HG02970 (cell line): ENCODE results near the gene BICD1.
"Not testable (repeated sequence)": the region's sequence is repeated elsewhere in the genome, so short reads cannot be mapped to it uniquely, and the experiment has no call there.

Source experiments
- ATAC-seq: cut with Tn5 transposase; IDR thresholded peaks from one replicate; pipeline ENCODE4 v1.9.1; 2021; ENCODE audit warnings: mild to moderate bottlenecking, moderate library complexity, moderate number of reproducible peaks; ENCODE audit not compliant: unreplicated experiment, low FRiP score

BICD1 gene

DNA sequence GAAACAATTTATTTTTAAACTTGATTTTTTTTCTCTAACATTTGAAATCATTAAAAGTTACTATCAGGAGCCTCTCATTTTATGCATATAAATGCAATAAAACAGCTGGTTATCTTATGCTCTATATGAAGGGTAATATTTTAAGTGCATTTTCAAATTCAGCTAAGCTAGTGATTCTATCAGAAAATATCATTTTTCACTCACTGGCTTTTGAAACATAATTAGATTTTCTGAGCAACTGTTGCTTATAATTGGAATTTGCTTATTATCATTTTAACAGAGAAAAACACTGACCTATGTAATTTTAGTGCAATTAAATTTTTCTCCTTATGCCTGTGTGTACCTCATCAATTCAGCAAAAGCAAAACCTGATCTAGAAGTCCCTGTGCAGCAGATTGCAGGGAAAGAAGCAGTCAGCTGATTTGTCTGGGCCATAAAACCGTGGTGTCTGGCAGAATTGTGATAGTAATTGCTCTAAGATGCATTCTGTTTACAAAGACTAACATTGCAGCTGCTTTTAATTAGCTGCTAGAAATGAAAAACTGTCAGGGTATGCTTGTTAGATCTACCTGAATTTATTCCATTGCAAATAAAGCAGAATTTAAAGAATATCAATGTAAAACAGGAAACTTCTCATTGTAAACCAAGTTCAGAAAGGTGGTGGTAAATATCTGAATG lies 75.0 kb downstream of the BICD1 start:
- no peak for ATAC-seq

DNA sequence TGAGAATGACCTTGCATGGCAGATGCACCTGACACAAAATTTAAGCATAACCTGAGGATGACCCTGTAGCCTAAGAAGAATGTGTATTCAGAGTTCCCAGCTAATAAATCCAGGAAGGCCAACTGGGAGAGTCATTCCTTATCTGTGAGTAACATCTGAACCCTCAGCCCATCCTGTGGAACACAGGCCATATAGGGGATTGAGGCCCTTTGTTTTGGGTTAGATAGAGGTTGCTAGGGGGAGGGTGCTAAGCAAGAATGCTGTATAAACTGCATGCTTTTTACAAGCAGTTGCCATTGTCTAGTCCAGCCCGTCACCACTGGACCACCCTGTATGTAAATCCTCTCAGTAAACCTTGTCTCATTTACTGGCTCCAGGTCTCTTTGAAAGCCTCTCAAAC lies 77.0 kb downstream of the BICD1 start:
- ATAC-seq, result no peak

DNA sequence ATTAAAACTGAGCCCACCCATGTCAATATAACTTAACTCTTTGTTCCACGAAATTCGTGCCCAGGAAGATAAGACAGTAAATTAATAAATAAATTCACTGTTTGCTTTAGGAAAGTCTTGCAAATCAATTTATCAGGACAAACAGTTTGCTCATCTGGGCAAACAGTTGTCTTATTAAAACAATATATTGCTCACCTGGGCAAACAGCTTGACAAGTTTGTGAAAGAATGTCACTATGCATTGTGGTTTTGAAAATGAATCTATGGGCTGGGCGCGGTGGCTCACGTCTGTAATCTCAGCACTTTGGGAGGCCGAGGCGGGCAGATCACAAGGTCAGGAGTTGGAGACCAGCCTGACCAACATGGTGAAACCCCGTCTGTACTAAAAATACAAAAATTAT lies 80.5 kb downstream of the BICD1 start:
- not testable (repeated sequence) for ATAC-seq

DNA sequence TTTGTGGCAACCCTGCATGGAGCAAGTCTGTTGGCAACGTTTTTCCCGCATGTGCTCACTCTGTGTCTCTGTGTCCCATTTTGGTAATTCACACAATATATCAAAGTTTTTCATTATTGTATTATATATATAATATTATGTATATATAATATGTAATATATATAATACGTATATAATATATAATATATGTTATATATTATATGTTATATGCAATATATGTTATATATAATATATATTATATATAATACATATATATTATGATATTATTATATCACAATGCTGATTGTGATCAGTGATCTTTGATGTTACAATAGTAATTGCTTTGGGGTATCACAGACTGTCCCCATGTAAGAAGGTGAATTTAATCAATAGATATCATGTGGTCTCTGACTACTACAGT lies 84.8 kb downstream of the BICD1 start:
- no peak for ATAC-seq

DNA sequence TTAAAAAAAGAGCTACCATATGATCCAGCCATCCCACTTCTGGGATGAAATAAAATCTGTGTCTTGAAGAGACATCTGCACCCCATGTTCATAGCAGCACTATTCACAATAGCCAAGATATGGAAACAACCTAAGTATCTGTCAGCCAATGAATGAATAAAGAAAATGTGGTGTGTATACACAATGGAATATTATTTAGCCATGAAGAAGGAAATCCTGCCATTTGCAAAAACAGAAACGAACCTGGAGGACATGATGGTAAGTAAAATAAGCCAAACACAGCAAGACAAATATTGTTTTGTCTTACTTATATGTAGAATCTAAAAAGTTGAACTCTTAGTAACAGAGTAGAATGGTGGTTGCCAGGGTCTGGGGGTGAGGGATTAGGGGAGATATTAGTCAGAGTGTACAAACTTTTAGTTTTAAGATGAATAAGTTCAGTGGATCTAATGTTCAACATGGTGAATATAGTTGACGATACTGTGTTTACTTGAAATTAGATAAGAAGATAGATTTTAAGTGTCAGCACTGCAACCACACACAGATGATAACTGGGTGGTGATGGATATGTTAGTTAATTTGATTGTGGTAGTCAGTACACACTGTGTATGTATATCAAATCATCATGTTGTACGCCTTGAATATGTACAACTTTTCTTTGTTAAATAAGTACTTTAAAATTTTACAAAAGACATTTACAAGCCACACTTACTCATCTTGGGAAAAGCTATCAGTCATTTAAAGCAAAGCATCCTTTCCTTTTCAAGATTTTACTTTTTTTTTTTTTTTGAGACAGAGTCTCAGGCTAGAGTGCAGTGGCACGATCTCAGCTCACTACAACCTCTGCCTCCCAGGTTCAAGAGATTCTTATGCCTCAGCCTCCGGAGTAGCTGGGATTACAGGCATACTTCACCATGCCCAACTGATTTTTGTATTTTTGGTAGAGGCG lies 89.9 kb downstream of the BICD1 start:
- ATAC-seq, result no peak

DNA sequence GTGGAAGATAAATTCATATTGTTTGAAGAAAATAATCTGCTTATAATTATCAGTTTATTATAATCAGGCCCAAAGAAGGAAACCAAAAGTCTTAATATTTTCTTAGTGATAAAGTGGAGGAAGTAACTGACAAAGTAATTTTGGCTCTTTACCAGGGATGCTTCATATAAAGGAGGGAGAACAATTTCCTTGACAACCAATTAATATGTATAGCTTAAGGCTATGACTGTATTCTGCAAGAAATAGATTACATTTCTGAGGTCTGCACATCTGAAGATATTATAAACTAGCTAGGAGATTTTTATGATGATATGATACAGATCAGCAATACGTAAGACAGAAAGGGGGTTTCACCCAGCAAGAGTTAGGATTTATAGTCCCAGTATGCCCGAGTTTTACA lies 90.8 kb downstream of the BICD1 start:
- no peak for ATAC-seq

DNA sequence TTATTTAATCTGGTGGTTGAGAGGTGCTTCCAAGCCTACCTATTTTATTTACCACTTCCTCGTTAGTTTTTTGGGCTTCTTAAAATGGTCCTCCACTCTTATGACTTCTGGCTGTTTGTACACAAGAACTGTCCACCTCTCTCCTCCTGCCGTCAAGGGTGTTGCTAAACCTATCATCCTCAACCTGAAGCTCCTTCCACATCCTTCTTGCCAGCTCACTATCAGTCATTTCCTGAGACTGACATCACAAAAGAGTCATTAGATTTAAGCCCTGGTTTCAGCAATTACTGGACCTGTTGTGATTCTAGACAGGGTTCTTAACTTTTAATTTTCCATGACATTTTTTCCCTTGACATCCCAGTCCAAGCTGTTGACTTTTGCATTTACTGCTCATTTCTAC lies 91.9 kb downstream of the BICD1 start:
- ATAC-seq, result no peak

DNA sequence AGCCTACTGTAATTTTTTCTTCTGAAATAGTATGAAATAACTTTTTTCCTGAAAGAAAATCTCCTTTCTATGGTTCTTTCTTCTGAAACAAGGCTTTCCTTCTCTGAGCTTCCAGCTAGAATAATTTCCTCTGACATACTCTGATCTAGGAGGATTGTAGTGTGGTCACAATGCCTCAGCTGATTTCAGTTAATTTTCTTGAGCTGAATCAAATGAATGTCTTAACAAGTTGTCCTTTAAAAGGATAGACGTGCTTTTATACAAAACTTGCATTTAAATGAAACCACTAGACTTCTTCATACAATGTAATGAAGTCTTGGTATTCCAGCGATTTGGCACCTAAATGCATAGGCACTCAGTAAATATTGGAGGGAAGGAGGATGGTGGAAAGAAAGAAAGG lies 94.4 kb downstream of the BICD1 start:
- ATAC-seq, result no peak

DNA sequence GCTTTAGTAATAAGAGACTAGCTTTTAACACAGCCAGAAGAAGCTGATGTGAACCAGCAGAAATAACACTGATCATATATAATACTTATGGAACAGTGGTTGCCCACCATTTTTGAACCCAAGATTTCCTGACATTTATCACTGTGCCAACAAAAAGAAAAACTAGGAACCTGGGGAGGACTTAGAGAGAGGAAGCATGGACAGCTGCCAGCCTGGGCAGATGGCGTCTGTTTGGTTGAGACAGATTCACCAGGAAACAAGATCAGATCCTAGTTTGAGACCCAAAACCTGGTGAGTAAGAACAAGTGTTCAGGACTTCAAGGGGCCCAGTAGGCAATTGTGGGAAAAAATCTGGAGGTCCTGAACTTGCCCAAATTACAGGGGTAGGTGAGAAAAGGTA lies 95.3 kb downstream of the BICD1 start:
- ATAC-seq, result no peak

DNA sequence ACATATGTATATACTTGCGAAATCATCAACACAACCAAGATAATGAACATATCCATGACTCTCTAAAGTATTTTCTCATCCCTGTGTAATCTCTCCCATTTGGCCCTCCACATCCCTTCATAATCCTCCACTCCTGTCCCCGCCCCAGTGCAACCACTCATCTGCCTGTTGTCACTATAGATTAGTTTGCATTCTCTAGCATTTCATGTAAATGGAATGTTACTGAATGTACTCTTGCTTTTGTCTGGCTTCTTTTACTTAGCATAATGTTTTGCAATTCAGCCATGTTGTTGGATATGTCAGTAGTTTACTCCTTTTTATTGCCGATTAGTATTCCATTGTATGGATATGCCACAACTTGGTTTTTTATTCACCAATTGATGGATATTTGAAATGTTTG lies 99.1 kb downstream of the BICD1 start:
- ATAC-seq, result no peak

DNA sequence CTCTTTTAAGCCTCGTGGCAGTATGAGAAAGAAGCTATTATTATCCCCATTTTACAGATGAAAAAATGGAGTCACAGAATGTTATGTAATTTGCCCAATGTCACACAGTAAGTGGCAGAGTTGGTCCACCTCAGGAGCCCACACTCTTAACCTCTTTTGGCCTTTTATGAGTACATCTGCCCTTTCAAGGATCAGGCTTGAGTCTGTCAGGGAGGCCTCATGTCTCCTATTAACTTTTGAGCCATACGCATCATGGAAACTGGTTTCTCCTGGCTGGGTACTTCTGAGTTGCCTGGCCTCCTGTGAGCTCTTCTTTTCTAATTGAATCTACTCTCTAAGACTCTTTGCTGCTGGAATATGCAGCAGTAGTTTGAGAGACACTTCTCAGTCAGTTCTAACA lies 101.7 kb downstream of the BICD1 start:
- ATAC-seq, result no peak

DNA sequence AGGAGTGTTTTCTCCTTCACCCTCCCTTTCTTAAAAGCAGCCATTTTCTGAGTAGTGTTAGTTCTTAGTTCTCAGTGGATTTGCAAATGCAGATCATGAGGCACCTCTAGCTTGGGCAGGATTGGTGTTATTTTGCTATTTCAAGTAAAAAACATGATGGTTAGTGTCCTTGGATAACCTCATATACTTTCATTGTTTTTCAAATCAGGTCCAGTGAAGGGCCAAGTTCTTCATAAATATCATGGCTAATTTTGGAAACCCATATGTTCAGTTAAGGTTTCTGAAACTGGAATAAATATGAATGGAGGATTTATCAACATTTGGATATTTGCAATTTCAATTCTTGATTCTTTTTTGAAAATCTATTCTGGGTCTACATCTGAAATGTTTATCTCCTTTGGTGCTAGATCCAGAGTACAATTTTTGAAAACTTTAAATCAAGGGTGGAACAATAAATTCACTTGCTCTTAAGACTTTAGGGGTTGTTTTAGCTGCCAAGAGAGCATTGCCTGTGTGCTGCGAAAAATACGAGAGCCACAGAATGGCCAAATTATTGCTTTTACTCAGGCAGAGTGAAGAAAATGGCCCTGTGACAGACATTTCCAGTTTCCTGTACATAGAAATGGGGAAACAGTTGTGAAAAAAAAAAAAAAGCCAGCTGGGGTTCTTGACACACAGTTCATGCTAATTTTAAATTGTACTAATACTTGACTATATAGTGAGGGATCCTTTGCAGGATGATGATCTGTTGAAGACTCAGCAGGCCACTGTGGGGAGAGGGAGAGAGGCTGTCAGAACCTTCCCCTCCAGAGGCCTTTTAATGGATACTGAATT lies 104.6 kb downstream of the BICD1 start:
- no peak for ATAC-seq

DNA sequence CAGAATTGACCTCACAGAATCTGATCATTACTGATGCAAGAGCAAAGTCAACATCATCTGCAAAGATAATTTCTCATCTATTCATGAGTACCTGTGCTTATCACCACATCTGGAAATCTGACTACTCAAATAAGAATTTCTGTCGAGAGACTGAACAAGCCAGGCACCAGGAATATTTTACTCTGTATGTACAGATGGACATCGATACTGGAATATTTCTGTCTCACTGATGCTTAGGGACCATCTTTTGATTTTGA lies 105.2 kb downstream of the BICD1 start:
- ATAC-seq, result no peak

DNA sequence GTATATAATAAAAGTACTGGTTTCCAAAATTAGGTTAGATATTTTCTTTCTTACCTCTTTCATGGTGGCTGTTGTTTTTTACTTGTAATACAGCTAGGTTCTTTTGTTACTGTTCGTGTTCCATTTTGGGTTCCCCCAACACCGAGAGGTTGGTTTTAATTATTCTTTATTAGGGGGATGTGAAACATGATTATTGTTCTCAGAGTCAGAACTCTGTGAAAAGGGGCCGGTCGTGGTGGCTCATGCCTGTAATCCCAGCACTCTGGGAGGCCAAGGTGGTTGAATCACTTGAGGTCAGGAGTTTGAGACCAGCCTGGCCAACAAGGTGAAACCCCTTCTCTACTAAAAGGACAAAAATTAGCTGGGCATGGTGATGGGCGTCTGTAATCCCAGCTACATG lies 108.1 kb downstream of the BICD1 start:
- ATAC-seq, result no peak

DNA sequence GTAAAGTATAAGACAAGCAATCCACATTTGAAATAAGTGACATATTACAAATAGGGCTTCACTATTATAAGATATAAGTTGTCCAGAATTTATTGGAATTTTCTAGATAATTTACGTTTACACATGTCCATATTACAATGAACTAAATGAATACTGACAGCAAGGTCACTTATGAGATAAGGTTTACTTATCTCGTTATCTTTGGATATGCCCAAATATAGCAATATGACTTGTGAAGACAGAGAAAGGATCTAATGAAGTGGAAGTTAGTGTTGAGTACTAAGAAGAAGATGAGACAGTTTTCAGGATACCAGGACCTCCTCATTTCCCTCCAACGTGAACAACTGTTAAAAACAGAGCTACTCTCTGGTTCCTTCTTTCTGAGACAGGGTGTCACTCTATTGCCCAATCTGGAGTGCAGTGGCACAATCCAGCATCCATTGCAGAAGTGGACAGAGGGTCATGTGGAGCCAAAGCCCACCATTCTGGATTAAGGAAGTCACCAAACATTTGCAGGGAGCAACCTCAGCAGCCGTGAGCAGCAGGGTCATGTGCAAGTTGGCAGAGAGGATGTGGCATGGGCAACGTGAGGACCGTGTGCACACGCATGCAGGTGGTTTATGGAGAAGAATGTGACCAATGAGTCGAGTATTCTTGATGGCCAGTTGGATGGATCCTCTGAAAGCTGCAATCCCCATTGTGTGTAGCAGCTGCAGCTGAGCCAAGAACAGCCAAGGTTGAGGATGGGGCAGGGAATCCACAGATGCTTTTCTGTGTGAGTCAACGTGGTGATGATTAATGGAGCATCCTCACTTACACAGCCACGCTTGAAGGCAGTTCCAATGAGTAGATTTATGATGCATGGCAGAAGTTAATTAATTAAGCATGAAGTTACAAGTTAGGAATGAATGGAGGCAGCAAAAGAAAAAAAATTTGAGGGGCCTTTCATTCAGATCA lies 111.0 kb downstream of the BICD1 start:
- ATAC-seq, result no peak

DNA sequence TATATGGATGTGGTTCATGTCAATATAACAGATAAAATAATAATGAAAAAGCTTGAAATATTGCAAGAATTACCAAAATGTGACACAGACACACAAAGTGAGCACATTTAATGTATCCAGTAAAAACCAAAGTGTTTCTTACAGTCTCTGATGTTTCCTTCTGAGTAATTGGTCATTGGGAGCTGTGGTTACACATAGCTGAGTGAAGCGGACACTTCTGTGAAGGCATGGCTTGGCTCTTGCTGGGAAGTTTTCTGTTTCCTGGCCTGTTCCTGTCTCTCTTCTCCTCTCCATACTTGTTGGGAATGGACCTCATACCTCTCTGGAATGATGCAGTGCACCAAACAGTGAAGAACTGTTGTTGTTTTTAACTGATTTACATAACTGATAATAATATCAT lies 117.3 kb downstream of the BICD1 start:
- ATAC-seq, result no peak

DNA sequence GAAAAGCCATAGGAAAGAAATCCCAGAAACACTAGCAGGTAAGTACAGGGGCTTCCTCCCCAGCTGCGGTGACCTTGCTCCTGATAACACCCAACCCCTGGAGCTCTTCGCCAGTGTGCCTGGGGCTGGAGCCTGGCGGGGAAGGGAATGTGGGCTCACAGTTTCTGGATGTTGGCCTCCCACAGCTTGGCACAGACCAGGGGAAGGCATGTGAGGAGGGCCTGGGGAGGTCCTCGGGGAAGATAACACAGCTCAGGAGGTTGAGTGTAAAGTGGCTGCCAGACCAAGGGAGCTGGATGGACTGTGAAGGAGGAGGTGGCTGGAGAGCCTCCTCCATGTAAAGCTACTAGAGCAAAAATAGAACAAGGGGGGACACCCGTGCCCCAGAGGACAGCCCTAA lies 120.1 kb downstream of the BICD1 start:
- ATAC-seq, result no peak

DNA sequence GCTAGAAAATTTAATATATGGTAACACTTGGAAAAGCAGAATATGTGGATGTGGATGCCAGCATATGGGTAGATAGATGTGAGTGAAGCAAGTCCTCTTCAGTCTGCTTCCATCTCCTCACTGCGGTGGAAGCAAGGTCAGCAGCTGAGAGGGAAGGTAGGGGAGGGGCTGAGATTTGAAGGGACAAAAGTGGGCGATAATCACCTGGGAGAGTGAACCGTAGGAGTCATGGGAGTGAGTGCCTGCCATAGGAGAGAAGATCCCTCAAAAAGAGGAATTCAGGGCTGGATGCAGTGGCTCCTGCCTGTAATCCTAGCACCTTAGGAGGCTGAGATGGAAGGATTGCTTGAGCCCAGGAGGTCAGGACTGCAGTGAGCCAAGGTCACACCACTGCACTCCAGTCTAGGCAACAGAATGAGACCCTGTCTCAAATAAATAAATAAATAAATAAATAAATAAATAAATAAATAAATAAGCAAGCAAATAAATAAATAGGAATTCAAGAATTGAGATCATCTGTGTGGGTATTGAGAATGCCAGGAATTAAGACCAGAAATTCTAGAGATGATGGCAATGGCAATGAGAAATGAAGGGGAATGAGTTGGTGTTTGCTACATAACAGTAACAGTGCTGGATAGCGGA lies 123.4 kb downstream of the BICD1 start:
- no peak for ATAC-seq

DNA sequence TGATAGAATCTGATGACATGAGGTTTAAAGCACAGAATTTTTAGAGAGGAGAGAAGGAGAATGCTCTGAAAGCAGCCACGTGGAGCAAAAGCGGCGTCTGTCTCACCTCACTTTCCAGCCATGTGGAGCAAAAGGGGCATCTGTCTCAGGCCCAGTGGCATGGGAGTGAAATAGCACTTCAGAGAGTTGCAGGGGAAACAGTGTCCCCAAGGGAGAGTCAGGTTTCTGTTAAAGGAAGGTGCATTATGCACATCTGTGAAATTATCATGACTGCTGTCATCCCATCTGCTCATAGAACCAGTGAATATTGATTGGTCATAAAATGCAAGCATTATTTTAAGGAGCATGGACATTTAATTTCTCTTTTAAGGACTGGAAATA lies 124.0 kb downstream of the BICD1 start:
- ATAC-seq, result no peak

DNA sequence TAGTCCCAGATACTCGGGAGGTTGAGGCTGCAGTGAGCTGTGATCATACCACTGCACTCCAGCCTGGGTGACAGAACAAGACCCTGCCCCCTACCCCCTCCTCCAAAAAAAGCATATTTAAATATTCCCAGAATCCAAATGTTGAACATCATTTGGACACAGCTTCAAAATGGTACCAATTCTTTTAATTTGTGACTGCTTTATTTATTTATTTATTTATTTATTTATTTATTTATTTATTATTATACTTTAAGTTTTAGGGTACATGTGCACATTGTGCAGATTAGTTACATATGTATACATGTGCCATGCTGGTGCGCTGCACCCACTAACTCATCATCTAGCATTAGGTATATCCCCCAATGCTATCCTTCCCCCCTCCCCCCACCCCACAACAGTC lies 124.7 kb downstream of the BICD1 start:
- ATAC-seq, result not testable (repeated sequence)
